SK-N-SH treated with all-trans-retinoic acid at 6 μM for 48 hours (cell line): ENCODE results near the gene ANKEF1.

Experiments used
- CSRNP3 ChIP-seq: fragments of 250-450 bp; sonication (Bioruptor Pico); IDR thresholded peaks from 2 replicates; pipeline ENCODE4 v1.5.1; 2021; ENCODE audit warnings: mild to moderate bottlenecking, moderate library complexity
- OSR1 ChIP-seq: fragments of 250-450 bp; sonication (Bioruptor Pico); IDR thresholded peaks from 2 replicates; pipeline ENCODE4 v1.8.0; 2022; ENCODE audit warnings: moderate library complexity, mild to moderate bottlenecking, inconsistent platforms
- POU6F1 ChIP-seq: fragments of 250-450 bp; sonication (Bioruptor Pico); IDR thresholded peaks from 2 replicates; pipeline ENCODE4 v1.8.0; 2021; ENCODE audit warnings: low read depth, mild to moderate bottlenecking, moderate library complexity, borderline replicate concordance
- RARB ChIP-seq: fragments of 250-450 bp; sonication (Bioruptor Pico); IDR thresholded peaks from 2 replicates; pipeline ENCODE4 v1.8.0; 2021; ENCODE audit warnings: mild to moderate bottlenecking, moderate library complexity
- TCF4 ChIP-seq: fragments of 250-450 bp; sonication (Bioruptor Pico); IDR thresholded peaks from 2 replicates; pipeline ENCODE4 v1.8.0; 2021; ENCODE audit warnings: mild to moderate bottlenecking, moderate library complexity, borderline replicate concordance
- TOX ChIP-seq: fragments of 250-450 bp; sonication (Bioruptor Pico); IDR thresholded peaks from 2 replicates; pipeline ENCODE4 v1.8.0; 2021; ENCODE audit warnings: mild to moderate bottlenecking, moderate library complexity, borderline replicate concordance
- TSHZ2 ChIP-seq: fragments of 250-450 bp; sonication (Bioruptor Pico); IDR thresholded peaks from 2 replicates; pipeline ENCODE4 v1.5.0; 2020; ENCODE audit warnings: mild to moderate bottlenecking, moderate library complexity
- ZFP30 ChIP-seq: fragments of 450-650 bp; formaldehyde crosslinking; IDR thresholded peaks from 2 replicates; pipeline ENCODE4 v1.5.0; 2022; ENCODE audit warnings: mild to moderate bottlenecking, moderate library complexity
- ZNF8 ChIP-seq: fragments of 450-650 bp; formaldehyde crosslinking; IDR thresholded peaks from 2 replicates; pipeline ENCODE4 v1.5.0; 2020; ENCODE audit warnings: mild to moderate bottlenecking, moderate library complexity

- TF ChIP-seq OSR1 (CRISPR knock-in tag): no peak
- no peak for TF ChIP-seq RARB
- no peak for TF ChIP-seq ZFP30 (CRISPR knock-in tag)
- TF ChIP-seq ZNF8 (CRISPR knock-in tag): no peak
- TF ChIP-seq POU6F1 (CRISPR knock-in tag): no peak
- no peak for TF ChIP-seq CSRNP3 (CRISPR knock-in tag)
- TF ChIP-seq TOX (CRISPR knock-in tag): no peak
- TF ChIP-seq TSHZ2 (CRISPR knock-in tag): no peak
- TF ChIP-seq TCF4 (CRISPR knock-in tag): no peak
Observed at GRCh38 chr20:10059006-10059405, 24.2 kb downstream of the ANKEF1 start.
